Sigmoid colon (tissue), 4 donors: ENCODE data around the gene SERTAD3.
"Not testable (repeated sequence)": the region's sequence is repeated elsewhere in the genome, so short reads cannot be mapped to it uniquely, and the experiment has no call there.

Source experiments
- CTCF ChIP-seq, 4 experiments: fragments of 450-650 bp in 3 of 4; fragments of 200-600 bp in 1 of 4; IDR thresholded peaks; one replicate each; pipeline ENCODE4 v1.5.1; 2016 to 2019; ENCODE audit warnings: antibody characterized with exemption in 4 of 4, mild to moderate bottlenecking in 3 of 4, moderate library complexity in 2 of 4
- EP300 ChIP-seq, 4 donors: sonication (generic); formaldehyde crosslinking; IDR thresholded peaks; one replicate each; pipeline ENCODE4 v1.6.1; 2017; ENCODE audit warnings: antibody characterized with exemption in 4 of 4
- POLR2A ChIP-seq, 2 donors: fragments of 450-650 bp; IDR thresholded peaks; one replicate each; pipeline ENCODE4 v1.6.1; 2016; ENCODE audit warnings: antibody characterized with exemption in 2 of 2, mild to moderate bottlenecking in 2 of 2, moderate library complexity in 2 of 2

- not testable (repeated sequence) for TF ChIP-seq EP300, POLR2A, CTCF (IDR thresholded peaks at IDR 0.05)
Observed at GRCh38 chr19:40430242-40430641, 13.9 kb downstream of the SERTAD3 start.
